Trophoblast cell (in vitro differentiated cells and primary cell): ENCODE results near the gene CIP2A.

ENCODE experiments used
- DNase-seq, 2 donors: peaks; one replicate each; pipeline ENCODE4 v3.0.0-alpha.2; 2016
- H2AFZ ChIP-seq: 2 replicates; pipeline ENCODE4 v1.6.1; 2013; ENCODE audit warnings: low read length, moderate library complexity, mild to moderate bottlenecking; ENCODE audit not compliant: insufficient read depth, poor library complexity
- H2AK5ac ChIP-seq: 2 replicates; pipeline ENCODE4 v1.6.1; 2013; ENCODE audit warnings: mild to moderate bottlenecking, low read length
- H2BK120ac ChIP-seq: 2 replicates; pipeline ENCODE4 v1.6.1; 2013; ENCODE audit warnings: low read length, mild to moderate bottlenecking, moderate library complexity; ENCODE audit not compliant: insufficient read depth, poor library complexity
- H2BK12ac ChIP-seq: 2 replicates; pipeline ENCODE4 v1.6.1; 2013; ENCODE audit warnings: mild to moderate bottlenecking, low read length, moderate library complexity
- H2BK5ac ChIP-seq: 2 replicates; pipeline ENCODE4 v1.6.1; 2013; ENCODE audit warnings: low read length, low read depth, moderate library complexity, mild to moderate bottlenecking; ENCODE audit not compliant: poor library complexity
- H3K14ac ChIP-seq: 2 replicates; pipeline ENCODE4 v1.6.1; 2013; ENCODE audit warnings: mild to moderate bottlenecking, low read length
- H3K18ac ChIP-seq: 2 replicates; pipeline ENCODE4 v1.6.1; 2013; ENCODE audit warnings: mild to moderate bottlenecking, low read length
- H3K23ac ChIP-seq: 2 replicates; pipeline ENCODE4 v1.6.1; 2013; ENCODE audit warnings: low read length
- H3K27ac ChIP-seq: 2 replicates; pipeline ENCODE4 v1.5.1; 2013; ENCODE audit warnings: low read depth, mild to moderate bottlenecking, inconsistent platforms, low read length, moderate library complexity
- H3K27me3 ChIP-seq: 2 replicates; pipeline ENCODE4 v1.6.1; 2013; ENCODE audit warnings: inconsistent platforms, mild to moderate bottlenecking, low read length, moderate library complexity; ENCODE audit not compliant: insufficient read depth
- H3K36me3 ChIP-seq, 2 experiments: 1 replicate in 1 of 2; 2 replicates in 1 of 2; pipeline ENCODE4 v1.6.1; 2013; ENCODE audit warnings: low read length in 2 of 2, mild to moderate bottlenecking in 2 of 2, moderate library complexity in 1 of 2; ENCODE audit not compliant: insufficient read depth in 2 of 2, control insufficient read depth in 1 of 2
- H3K4ac ChIP-seq: 2 replicates; pipeline ENCODE4 v1.6.1; 2013; ENCODE audit warnings: low read depth, mild to moderate bottlenecking, low read length, moderate library complexity
- H3K4me1 ChIP-seq, 2 experiments: 1 replicate in 1 of 2; 2 replicates in 1 of 2; pipeline ENCODE4 v1.6.1; 2013; ENCODE audit warnings: low read length in 2 of 2, mild to moderate bottlenecking in 2 of 2, moderate library complexity in 1 of 2; ENCODE audit not compliant: insufficient read depth in 2 of 2, control insufficient read depth in 1 of 2
- H3K4me2 ChIP-seq: 2 replicates; pipeline ENCODE4 v1.6.1; 2013; ENCODE audit warnings: inconsistent platforms, mild to moderate bottlenecking, low read length, moderate library complexity
- H3K4me3 ChIP-seq: 2 replicates; pipeline ENCODE4 v1.5.1; 2013; ENCODE audit warnings: mild to moderate bottlenecking, low read depth, low read length, inconsistent platforms
- H3K79me1 ChIP-seq: one replicate; pipeline ENCODE4 v1.6.1; 2013; ENCODE audit warnings: low read length
- H3K79me2 ChIP-seq: 2 replicates; pipeline ENCODE4 v1.6.1; 2013; ENCODE audit warnings: low read length, mild to moderate bottlenecking; ENCODE audit not compliant: control insufficient read depth, insufficient read depth, poor library complexity
- H3K9ac ChIP-seq: 2 replicates; pipeline ENCODE4 v1.6.1; 2013; ENCODE audit warnings: mild to moderate bottlenecking, low read length
- H3K9me3 ChIP-seq: 2 replicates; pipeline ENCODE4 v1.6.1; 2013; ENCODE audit warnings: low read depth, mild to moderate bottlenecking, control low read depth, inconsistent platforms, low read length; ENCODE audit not compliant: insufficient read depth
- H4K12ac ChIP-seq: 2 replicates; pipeline ENCODE4 v1.6.1; 2013; ENCODE audit warnings: low read depth, mild to moderate bottlenecking, low read length, moderate library complexity
- H4K8ac ChIP-seq: 2 replicates; pipeline ENCODE4 v1.6.1; 2013; ENCODE audit warnings: low read depth, mild to moderate bottlenecking, low read length, moderate library complexity
- H4K91ac ChIP-seq: one replicate; pipeline ENCODE4 v1.6.1; 2013; ENCODE audit warnings: low read depth, mild to moderate bottlenecking, low read length, moderate library complexity
- WGBS: extraction: QIAGEN DNeasy Blood & Tissue Kit; methylation state at CpG from one replicate; pipeline ENCODE4 v1.1.7; 2013; ENCODE audit warnings: missing lambda C conversion rate; ENCODE audit not compliant: insufficient read length, insufficient coverage; ENCODE audit errors: extremely low coverage; 5-methylcytosine and 5-hydroxymethylcytosine counted together

CIP2A gene

GRCh38 chr3:108507902-108508301, 81.3 kb downstream of the CIP2A start:
- Histone ChIP-seq H3K79me1 (peaks cover 2% of the 10 kb centered on the region), H4K91ac (no peak overlapping the region), H3K18ac (no peak overlapping the region), H3K4me2 (no peak overlapping the region), H3K36me3 (no peaks in the 10 kb centered on the region), H3K27me3 (no peaks in the 10 kb centered on the region), H3K79me2 (no peaks in the 10 kb centered on the region), H3K4me3 (no peak overlapping the region), H2BK120ac (no peak overlapping the region), H3K27ac (no peak overlapping the region), H2BK12ac (no peak overlapping the region), H3K23ac (no peak overlapping the region), H2AFZ (no peak overlapping the region), H4K12ac (no peak overlapping the region), H4K8ac (no peak overlapping the region), H3K9me3 (no peaks in the 10 kb centered on the region), H3K4me1 (peaks cover 3 to 5% of the 10 kb centered on the region in 2 experiments), H3K4ac (no peak overlapping the region), H3K14ac (no peak overlapping the region), H2BK5ac (no peak overlapping the region), H2AK5ac (no peak overlapping the region), H3K9ac (no peak overlapping the region)
- no peak for DNase-seq

GRCh38 chr3:108505811-108506210, 83.4 kb downstream of the CIP2A start:
- Histone ChIP-seq H2BK5ac (no peak overlapping the region), H4K91ac (no peak overlapping the region), H3K27me3 (no peaks in the 10 kb centered on the region)

GRCh38 chr3:108503722-108504121, 85.5 kb downstream of the CIP2A start:
- H3K79me2 ChIP-seq = no peaks in the 10 kb centered on the region
- no peak for DNase-seq
- H3K4me2 ChIP-seq = no peak overlapping the region
- no peak overlapping the region for H3K14ac ChIP-seq
- H3K36me3 ChIP-seq = no peaks in the 10 kb centered on the region
- H3K4me3 ChIP-seq = no peak overlapping the region
- H3K4ac ChIP-seq = no peak overlapping the region
- H3K9ac ChIP-seq = no peak overlapping the region
- H3K27ac ChIP-seq = no peak overlapping the region
- H3K27me3 ChIP-seq = no peaks in the 10 kb centered on the region
- no peak overlapping the region for H2BK120ac ChIP-seq
- no peak overlapping the region for H4K8ac ChIP-seq
- H3K4me1 ChIP-seq = no peaks in the 10 kb centered on the region
- no peak overlapping the region for H4K12ac ChIP-seq
- H2AK5ac ChIP-seq = no peak overlapping the region
- H3K23ac ChIP-seq = no peak overlapping the region
- H2AFZ ChIP-seq = no peak overlapping the region
- H3K9me3 ChIP-seq = no peaks in the 10 kb centered on the region
- no peaks in the 10 kb centered on the region for H3K79me1 ChIP-seq
- no peak overlapping the region for H3K18ac ChIP-seq
- no peak overlapping the region for H4K91ac ChIP-seq
- H2BK5ac ChIP-seq = no peak overlapping the region
- H2BK12ac ChIP-seq = no peak overlapping the region

More at GRCh38 chr3:108505811-108506210, 83.4 kb downstream of the CIP2A start:
- H3K4me2 ChIP-seq = no peak overlapping the region
- no peak overlapping the region for H2BK120ac ChIP-seq
- DNase-seq = no peak
- peaks cover 2% of the 10 kb centered on the region for H3K79me1 ChIP-seq
- H3K23ac ChIP-seq = no peak overlapping the region
- no peak overlapping the region for H2BK12ac ChIP-seq
- no peak overlapping the region for H3K27ac ChIP-seq
- H3K4me3 ChIP-seq = no peak overlapping the region
- H3K14ac ChIP-seq = no peak overlapping the region
- no peaks in the 10 kb centered on the region for H3K9me3 ChIP-seq
- H4K12ac ChIP-seq = no peak overlapping the region
- peaks cover 3 to 5% of the 10 kb centered on the region in 2 experiments for H3K4me1 ChIP-seq
- WGBS = no CpG with 5 or more reads among the region's 1 CpG
- no peak overlapping the region for H4K8ac ChIP-seq
- H3K36me3 ChIP-seq = no peaks in the 10 kb centered on the region
- H3K9ac ChIP-seq = no peak overlapping the region
- no peak overlapping the region for H3K4ac ChIP-seq
- no peaks in the 10 kb centered on the region for H3K79me2 ChIP-seq
- no peak overlapping the region for H3K18ac ChIP-seq
- H2AK5ac ChIP-seq = no peak overlapping the region
- no peak overlapping the region for H2AFZ ChIP-seq

- Histone ChIP-seq H3K4me3 (no peak overlapping the region), H3K79me1 (no peaks in the 10 kb centered on the region), H2AFZ (no peak overlapping the region), H3K18ac (no peak overlapping the region), H2BK120ac (no peak overlapping the region), H3K9ac (no peak overlapping the region), H2BK5ac (no peak overlapping the region), H3K27me3 (no peaks in the 10 kb centered on the region), H3K27ac (no peak overlapping the region), H3K4me1 (no peaks in the 10 kb centered on the region), H3K14ac (no peak overlapping the region), H3K36me3 (no peaks in the 10 kb centered on the region), H3K9me3 (no peaks in the 10 kb centered on the region), H3K4me2 (no peak overlapping the region), H4K91ac (no peak overlapping the region), H2BK12ac (no peak overlapping the region), H3K23ac (no peak overlapping the region), H4K8ac (no peak overlapping the region), H2AK5ac (no peak overlapping the region), H3K79me2 (no peaks in the 10 kb centered on the region), H4K12ac (no peak overlapping the region), H3K4ac (no peak overlapping the region)
- WGBS = no CpG with 5 or more reads among the region's 5 CpGs
- DNase-seq = peak in 1 of 2 donors; percentile 29
Measured at GRCh38 chr3:108501535-108501934, 87.7 kb downstream of the CIP2A start.
